Heart left ventricle (tissue), 13 donors: Measurements from ENCODE around the gene CHST4.

Experiments used
- CTCF ChIP-seq, 12 donors: fragments of 200-600 bp; sonication (generic) in 4 of 12; IDR thresholded peaks; one replicate each; pipeline versions ENCODE4 v1.5.0 to v1.8.0; 2018 to 2022; ENCODE audit warnings: antibody characterized with exemption in 12 of 12, mild to moderate bottlenecking in 5 of 12
- POLR2A ChIP-seq, 2 donors: fragments of 450-650 bp; IDR thresholded peaks; one replicate each; pipeline ENCODE4 v1.6.1; 2017; ENCODE audit warnings: antibody characterized with exemption in 2 of 2, mild to moderate bottlenecking in 2 of 2, moderate library complexity in 2 of 2
- donor health status: ischemic (EF 13 %, LVEDD 7.1; RV severe dilation, severe dysfunction).
- donor health status: DM: no; HTN: yes; CAD: no.
- donor health status: DM: no; HTN: no; CAD: no.
- donor health status: ischemic (EF 25% LVEDD 6.9; RV normal size, moderate dysfunction).
- donor health status: ischemic (EF 25% LVEDD 5.7; RV mildly dilated, moderate dysfunction).
- donor health status: ischemic (EF 35%, LVEDD 5.7; RV mildly dilated, moderate dysfunction).
- donor health status: nonischemic (EF 11% LVEDD 7.7; RV severe dilation, severe dysfunction).
- donor health status: DM: yes; HTN: yes; CAD: no.
- donor health status: PGD.
- donor health status: ischemic (EF 29% LVEDD 5.4; RV normal size, mild dysfunction).
- donor health status: nonischemic (EF 23%, LVEDD 6.1; RV moderate dilation, normal function).

- TF ChIP-seq CTCF (IDR thresholded peaks at IDR 0.05), result no peak
- no peak for TF ChIP-seq POLR2A (IDR thresholded peaks at IDR 0.05)
Measured at GRCh38 chr16:71572497-71573116, 46.4 kb downstream of the CHST4 start.
